Adipocyte (in vitro differentiated cells): ENCODE data around the gene NLN.
"Not testable (repeated sequence)": the region's sequence is repeated elsewhere in the genome, so short reads cannot be mapped to it uniquely, and the experiment has no call there.

Experiments used
- DNase-seq: peaks from one replicate; pipeline ENCODE4 v3.0.0-alpha.2; 2015; ENCODE audit warnings: low read depth
- H3K27me3 ChIP-seq: replicated peaks from 2 replicates; pipeline ENCODE4 v1.7.0; 2013; ENCODE audit warnings: mild to moderate bottlenecking, low read length, moderate library complexity; ENCODE audit not compliant: control insufficient read depth, insufficient read depth
- H3K36me3 ChIP-seq: 2 replicates; pipeline ENCODE4 v1.7.0; 2013; ENCODE audit warnings: low read length, mild to moderate bottlenecking, moderate library complexity; ENCODE audit not compliant: control insufficient read depth, insufficient read depth, severe bottlenecking
- H3K4me1 ChIP-seq: 2 replicates; pipeline ENCODE4 v1.7.0; 2013; ENCODE audit warnings: mild to moderate bottlenecking, low read length, moderate library complexity; ENCODE audit not compliant: control insufficient read depth, insufficient read depth
- H3K4me3 ChIP-seq: 2 replicates; pipeline ENCODE4 v1.7.0; 2013; ENCODE audit warnings: mild to moderate bottlenecking, low read length, moderate library complexity
- H3K9ac ChIP-seq: 2 replicates; pipeline ENCODE4 v1.7.0; 2013; ENCODE audit warnings: mild to moderate bottlenecking, low read length, moderate library complexity
- H3K9me3 ChIP-seq: 2 replicates; pipeline ENCODE4 v1.7.0; 2013; ENCODE audit warnings: mild to moderate bottlenecking, low read length, moderate library complexity; ENCODE audit not compliant: control insufficient read depth

NLN gene

DNA sequence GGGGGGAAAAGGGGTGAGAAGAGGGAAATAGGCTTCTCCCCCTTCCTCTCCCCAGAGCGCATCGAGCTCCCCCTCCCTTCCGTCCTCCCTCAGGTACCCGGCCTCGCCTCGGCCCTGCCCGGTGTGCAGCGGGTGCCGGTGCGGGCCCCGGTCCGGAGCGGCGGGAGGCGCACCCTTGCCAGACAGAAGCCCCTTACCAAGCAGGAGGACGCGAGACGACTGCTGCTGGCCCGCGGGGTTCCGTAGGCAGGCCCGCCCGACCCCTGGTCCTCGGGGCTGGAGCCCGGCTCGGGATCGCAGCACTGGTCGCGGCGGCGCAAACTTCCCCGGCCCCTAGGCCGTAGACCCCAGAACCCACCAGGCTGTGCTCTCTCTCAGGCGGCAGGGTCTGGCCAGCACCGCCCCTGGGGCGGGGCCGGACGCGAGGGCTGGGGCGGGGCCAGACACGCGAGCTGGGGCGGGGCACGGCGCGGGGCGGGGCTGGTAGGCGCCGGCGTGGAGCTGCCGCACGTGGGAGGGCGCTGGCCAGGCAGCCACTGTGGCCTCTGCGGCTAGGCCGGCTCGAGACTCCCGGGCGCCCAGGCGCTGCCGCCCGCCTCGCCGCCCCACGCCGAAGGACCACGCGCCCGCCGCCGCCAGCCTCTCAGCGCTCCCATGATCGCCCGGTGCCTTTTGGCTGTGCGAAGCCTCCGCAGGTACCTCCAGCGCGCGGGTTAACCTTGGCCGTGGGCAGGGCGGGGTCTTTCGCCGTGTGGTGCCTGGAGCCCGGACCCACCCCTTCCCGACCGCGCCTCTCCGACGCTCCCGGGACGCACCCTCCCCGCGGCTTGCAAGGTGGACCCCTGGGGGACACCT lies at the start of gene NLN, which contains the start of gene SGTB:
Gene NLN, plus strand, starts transcription at position 486 of the 855 bp plus-strand sequence. Its CDS starts 169 bp downstream, at position 655.
Gene SGTB, minus strand, starts transcription at position 390 of the 855 bp plus-strand sequence. CDS start 1,302 bp downstream, outside the sequence.
- Histone ChIP-seq H3K36me3 (peaks cover 6% of the 10 kb centered on the region), H3K9ac (peak within 1 kb of the TSS; percentile 94), H3K4me1 (peaks cover 14% of the 10 kb centered on the region), H3K9me3 (no peaks in the 10 kb centered on the region), H3K4me3 (peak within 1 kb of the TSS; percentile 94), H3K27me3 (no peaks in the 10 kb centered on the region)
- DNase-seq, result peak; percentile 96

DNA sequence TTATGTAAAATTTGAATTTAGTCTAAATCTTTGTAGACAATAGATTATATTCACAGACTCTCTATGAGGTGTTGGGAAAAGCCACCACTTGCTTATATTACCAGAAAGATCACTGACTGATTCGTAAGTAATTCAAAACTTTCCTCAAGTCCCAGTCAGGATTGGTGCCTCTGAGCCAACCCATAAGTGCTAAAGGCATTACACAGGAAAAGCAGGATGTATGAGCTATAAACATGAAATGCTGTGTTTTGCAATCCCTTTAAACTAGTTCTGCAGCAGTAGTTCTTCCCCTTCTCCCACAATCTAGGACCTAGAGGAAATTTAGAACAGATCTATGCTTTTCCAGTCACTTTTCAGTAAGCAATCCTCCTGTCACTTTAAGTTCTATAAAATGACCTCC lies 49.2 kb upstream of the NLN start:
- Histone ChIP-seq H3K27me3 (no peaks in the 10 kb centered on the region), H3K4me3 (no peak overlapping the region), H3K4me1 (no peaks in the 10 kb centered on the region), H3K9ac (no peak overlapping the region), H3K36me3 (peaks cover 29% of the 10 kb centered on the region), H3K9me3 (no peaks in the 10 kb centered on the region)
- DNase-seq, result peak; percentile 62

DNA sequence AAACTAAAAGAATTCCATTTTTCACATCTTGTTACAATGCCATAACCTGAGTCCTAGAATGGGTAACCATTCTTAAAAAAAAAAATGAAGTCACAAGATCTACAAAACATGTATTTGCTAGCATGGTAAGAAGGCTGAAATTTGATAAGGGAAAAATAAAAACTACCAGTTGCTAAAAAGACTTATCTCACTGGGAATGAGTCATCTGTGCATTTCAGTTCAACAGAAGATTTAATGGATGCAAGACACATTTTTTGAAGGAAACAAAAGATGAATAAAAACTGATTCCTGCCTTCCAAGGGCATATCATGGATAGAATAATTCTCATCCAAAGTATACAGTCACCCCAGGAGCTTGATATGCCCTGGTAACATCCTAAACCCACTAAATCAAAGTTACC lies 47.3 kb upstream of the NLN start:
- DNase-seq, result peak; percentile 3
- H3K4me3 ChIP-seq, result no peak overlapping the region
- no peaks in the 10 kb centered on the region for H3K9me3 ChIP-seq
- no peaks in the 10 kb centered on the region for H3K4me1 ChIP-seq
- peaks cover 24% of the 10 kb centered on the region for H3K36me3 ChIP-seq
- no peaks in the 10 kb centered on the region for H3K27me3 ChIP-seq
- no peak overlapping the region for H3K9ac ChIP-seq

DNA sequence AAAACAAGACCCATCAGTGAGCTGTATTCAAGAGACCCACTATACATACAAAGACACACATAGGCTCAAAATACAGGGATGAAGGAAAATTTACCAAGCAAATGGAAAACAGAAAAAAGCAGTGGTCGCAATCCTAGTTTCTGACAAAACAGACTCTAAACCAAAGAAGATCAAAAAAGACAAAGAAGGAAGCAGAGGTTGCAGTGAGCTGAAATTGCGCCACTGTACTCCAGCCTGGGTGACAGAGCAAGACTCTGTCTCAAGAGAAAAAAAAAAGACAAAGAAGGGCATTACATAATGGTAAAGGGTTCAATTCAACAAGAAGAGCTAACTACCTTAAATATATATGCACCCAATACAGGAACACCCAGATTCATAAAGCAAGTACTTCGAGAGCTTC lies 45.9 kb upstream of the NLN start:
- H3K36me3 ChIP-seq, result peaks cover 20% of the 10 kb centered on the region
- not testable (repeated sequence) for DNase-seq, H3K4me3 ChIP-seq

DNA sequence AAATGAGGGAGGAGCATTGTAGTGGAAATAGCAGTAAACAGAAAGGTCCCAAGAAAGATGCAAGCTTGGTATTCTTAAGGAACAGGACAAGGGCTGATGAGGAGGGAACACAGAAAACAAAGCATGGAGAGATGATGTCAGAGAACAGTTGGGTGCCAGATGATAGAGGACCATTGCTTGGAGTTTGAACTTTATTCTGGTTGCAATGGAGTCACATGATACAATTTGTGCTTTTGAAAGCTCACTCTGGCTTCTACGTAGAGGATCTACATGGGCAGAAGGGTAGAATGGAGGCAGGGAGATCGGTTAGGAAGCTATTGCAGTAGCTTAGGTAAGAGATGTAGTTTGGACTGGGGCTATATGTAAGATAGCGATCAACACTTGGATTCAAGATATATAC lies 39.9 kb upstream of the NLN start:
- Histone ChIP-seq H3K9ac (no peak overlapping the region), H3K4me3 (no peak overlapping the region), H3K36me3 (peaks cover 25% of the 10 kb centered on the region), H3K27me3 (no peaks in the 10 kb centered on the region), H3K4me1 (peaks cover 3% of the 10 kb centered on the region), H3K9me3 (no peaks in the 10 kb centered on the region)
- DNase-seq, result no peak

More for the DNA sequence above, 45.9 kb upstream of the NLN start:
- H3K9me3 ChIP-seq, H3K27me3 ChIP-seq, H3K4me1 ChIP-seq, H3K9ac ChIP-seq: not testable (repeated sequence)

DNA sequence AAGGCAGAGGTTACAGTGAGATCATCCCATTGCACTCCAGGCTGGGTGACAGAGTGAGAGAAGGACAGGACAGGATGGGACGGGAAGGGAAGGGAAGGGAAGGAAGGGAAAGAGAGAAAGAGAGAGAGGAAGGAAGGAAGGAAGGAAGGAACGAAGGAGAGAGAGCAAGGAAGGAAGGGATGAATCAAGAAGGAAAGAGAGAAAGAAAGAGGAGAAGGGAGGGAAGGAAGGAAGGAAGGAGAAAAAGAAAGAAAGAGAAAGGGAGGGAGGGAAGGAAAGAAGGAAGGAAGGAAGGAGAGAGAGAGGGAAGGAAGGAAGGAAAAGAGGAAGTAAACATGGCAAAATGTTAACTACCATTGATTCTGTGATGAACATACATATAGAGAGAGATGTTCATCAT lies 28.9 kb upstream of the NLN start:
- no peaks in the 10 kb centered on the region for H3K9me3 ChIP-seq
- no peak for DNase-seq
- H3K36me3 ChIP-seq, result peaks cover 12% of the 10 kb centered on the region

DNA sequence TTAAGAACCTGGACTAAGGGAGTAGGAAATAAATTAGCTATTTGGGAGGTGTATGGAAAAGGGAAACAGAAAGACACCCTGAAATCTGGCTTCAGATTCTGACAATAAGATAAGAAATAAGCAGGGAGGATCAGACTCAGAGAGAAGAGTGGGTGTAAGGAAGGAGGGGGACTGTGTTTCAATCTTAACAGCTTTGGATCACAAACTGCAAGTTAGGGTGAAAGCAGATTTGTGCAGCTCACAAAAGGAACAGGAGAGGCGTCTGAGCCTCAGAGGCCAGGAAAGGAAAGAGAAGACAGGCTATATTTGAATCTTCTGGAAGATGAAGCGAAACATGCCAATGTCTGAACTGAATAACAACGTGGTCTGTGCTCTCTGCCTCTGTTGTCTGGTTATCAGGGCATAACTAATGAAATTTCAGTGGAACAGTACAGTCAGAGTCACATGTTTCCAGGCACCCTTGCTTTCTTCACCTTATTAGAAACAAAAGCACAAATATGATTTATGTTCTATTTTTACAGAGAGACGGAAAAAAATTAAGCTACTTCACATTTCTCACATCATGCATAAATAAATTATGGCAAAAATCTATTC lies 26.7 kb upstream of the NLN start:
- Histone ChIP-seq H3K9ac (no peak overlapping the region), H3K4me3 (no peak overlapping the region), H3K9me3 (no peaks in the 10 kb centered on the region), H3K27me3 (no peaks in the 10 kb centered on the region), H3K36me3 (peaks cover 18% of the 10 kb centered on the region), H3K4me1 (peaks cover 8% of the 10 kb centered on the region)
- no peak for DNase-seq

More for the DNA sequence above, 28.9 kb upstream of the NLN start:
- Histone ChIP-seq H3K9ac (no peak overlapping the region), H3K4me1 (peaks cover 8% of the 10 kb centered on the region), H3K27me3 (no peaks in the 10 kb centered on the region), H3K4me3 (no peak overlapping the region)

DNA sequence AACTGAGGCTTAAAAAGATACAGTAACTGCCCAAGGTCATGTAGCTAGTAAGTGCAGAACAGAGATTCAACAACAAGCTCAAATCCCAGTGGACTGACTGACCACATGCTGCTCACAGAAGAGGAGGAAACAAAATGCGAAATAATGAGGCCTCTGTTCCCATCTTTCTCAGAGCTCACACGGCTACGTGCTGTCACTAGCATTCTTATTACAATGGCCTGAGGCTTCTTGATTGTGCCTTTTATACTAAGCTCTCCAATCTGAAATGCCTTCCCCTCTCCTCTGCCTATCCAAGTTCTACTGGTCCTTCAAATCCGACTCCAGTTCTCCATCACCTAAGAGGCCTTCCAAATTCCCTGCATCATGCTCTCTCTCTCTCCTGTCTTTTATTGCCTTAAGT lies 26.1 kb upstream of the NLN start:
- Histone ChIP-seq H3K9ac (no peak overlapping the region), H3K4me3 (no peak overlapping the region), H3K4me1 (peaks cover 8% of the 10 kb centered on the region), H3K27me3 (no peaks in the 10 kb centered on the region), H3K9me3 (no peaks in the 10 kb centered on the region), H3K36me3 (peaks cover 17% of the 10 kb centered on the region)
- no peak for DNase-seq

DNA sequence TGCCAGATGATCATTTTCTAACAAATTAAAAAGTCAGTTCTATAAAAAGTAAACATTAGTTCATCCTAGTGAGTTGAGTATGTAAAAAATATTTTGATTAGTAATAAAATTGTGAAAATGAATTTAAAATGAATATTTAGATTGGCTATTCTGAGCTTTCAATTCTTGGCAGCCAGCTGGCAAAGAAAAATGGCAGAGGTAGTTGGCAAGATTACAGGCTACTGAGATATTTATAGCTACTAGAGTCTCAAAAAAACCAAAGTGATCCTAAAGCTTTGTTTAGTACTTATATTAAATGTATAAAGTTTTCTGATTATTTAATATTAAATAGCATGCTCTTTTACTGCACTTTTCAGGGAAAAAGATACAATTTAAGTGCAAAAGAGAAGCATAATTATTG lies 25.1 kb upstream of the NLN start:
- no peaks in the 10 kb centered on the region for H3K9me3 ChIP-seq
- H3K4me3 ChIP-seq, result no peak overlapping the region
- H3K36me3 ChIP-seq, result peaks cover 17% of the 10 kb centered on the region
- peak; percentile 26 for DNase-seq
- H3K4me1 ChIP-seq, result peaks cover 8% of the 10 kb centered on the region
- no peaks in the 10 kb centered on the region for H3K27me3 ChIP-seq
- H3K9ac ChIP-seq, result no peak overlapping the region

DNA sequence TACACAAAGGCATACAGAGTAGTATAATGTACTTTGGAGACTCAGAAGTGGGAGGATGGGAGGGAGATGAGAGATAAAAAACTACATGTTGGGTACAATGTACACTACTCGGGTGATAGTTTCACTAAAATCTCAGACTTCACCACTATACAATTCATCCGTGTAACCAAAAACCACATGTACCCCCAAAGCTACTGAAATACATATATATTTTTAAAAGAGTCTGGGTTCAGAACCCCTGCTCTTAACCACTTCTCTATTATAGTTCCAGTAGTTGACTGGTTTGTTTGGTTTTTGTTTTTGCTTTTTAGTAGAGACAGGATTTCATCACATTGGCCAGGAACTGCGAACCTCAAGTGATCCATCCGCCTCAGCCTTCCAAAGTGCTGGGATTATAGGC lies 22.7 kb upstream of the NLN start:
- DNase-seq, result no peak
- Histone ChIP-seq H3K4me3 (no peak overlapping the region), H3K9ac (no peak overlapping the region), H3K27me3 (no peaks in the 10 kb centered on the region), H3K4me1 (peaks cover 8% of the 10 kb centered on the region), H3K9me3 (no peaks in the 10 kb centered on the region), H3K36me3 (peaks cover 24% of the 10 kb centered on the region)

DNA sequence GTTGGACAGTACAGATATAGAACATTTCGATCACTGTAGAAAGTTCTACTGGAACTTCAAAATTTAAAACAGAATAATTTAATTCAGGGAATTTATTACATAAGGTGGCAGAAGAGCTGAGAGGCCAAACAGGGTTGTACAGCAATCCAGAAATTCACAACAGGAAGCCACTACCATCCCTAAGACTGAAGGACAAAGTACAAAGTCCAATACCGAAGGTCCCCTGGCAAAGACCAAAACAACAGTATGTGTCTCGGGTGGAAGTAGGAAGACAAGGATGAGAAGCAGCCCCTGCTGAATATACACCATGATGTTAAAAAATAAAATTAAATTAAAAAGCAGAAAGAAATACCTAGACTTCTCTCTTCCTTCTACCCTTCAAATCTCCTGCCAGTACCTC lies 20.0 kb upstream of the NLN start:
- no peaks in the 10 kb centered on the region for H3K27me3 ChIP-seq
- H3K4me3 ChIP-seq, result no peak overlapping the region
- H3K9me3 ChIP-seq, result no peaks in the 10 kb centered on the region
- peaks cover 5% of the 10 kb centered on the region for H3K4me1 ChIP-seq
- H3K36me3 ChIP-seq, result peaks cover 19% of the 10 kb centered on the region
- no peak overlapping the region for H3K9ac ChIP-seq
- DNase-seq, result no peak
